Measurements from ENCODE around the gene NDOR1. TPM values are rescaled to one million over a fixed set of nuclear protein-coding genes. Genes with fewer than 3 reads are reported as not detected.

NDOR1 gene
- total RNA-seq, 1 experiment from 2014 or later = 22.7 TPM

DNA sequence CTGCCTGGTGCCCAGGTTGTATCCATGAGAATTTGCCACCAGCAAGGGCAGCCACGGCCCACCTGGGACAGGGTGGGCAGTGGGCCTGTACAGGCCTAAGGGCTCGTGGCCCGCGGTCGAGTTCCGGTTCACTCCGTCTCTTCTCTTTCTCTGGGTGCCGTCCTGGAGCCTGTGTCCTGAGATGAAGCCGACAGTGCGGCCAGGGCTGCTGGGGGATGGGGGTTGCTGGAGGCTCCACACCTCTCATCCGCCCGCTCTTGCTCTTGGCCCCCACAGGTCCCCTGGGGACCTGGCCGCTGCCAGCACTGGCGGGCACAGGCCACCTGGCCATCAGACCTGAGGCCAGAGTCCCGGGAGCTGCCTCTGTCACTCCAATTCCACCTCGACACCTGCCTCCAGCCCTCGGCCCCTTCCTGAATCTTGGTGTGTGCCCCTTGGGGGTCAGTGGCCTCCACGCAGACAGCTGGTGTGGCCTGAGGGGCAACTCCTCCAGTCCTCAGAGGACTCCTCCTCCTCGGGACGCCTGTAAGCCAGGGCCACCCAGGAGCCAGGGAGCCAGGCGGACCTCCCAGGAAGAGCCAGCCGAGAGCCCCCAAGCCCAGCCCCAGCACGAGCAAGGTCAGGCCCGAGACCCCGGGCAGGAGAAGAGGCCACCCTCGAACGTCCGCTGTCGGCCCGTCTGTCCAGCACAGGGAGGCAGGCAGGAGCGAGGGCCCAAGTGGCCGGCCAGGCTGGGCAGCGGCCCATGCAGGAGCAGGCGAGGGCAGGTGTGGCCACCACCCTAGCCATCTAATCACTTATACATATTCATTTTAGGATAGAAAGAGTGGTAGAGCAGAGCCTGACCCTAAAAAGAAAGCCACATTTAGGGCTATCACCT lies 40.9 kb upstream of the NDOR1 start:
- H3K36me3 ChIP-seq (replicated peaks; ENCODE audit: control insufficient read depth, insufficient read depth, low read length) = no peaks in the 10 kb centered on the region
- peak; percentile 66 for DNase-seq
- H3K27me3 ChIP-seq (ENCODE audit: control insufficient read depth, insufficient read depth, low read length) = peaks cover 83% of the 10 kb centered on the region
- H3K4me3 ChIP-seq (ENCODE audit: insufficient read depth, low read depth, low read length) = no peak overlapping the region

DNA sequence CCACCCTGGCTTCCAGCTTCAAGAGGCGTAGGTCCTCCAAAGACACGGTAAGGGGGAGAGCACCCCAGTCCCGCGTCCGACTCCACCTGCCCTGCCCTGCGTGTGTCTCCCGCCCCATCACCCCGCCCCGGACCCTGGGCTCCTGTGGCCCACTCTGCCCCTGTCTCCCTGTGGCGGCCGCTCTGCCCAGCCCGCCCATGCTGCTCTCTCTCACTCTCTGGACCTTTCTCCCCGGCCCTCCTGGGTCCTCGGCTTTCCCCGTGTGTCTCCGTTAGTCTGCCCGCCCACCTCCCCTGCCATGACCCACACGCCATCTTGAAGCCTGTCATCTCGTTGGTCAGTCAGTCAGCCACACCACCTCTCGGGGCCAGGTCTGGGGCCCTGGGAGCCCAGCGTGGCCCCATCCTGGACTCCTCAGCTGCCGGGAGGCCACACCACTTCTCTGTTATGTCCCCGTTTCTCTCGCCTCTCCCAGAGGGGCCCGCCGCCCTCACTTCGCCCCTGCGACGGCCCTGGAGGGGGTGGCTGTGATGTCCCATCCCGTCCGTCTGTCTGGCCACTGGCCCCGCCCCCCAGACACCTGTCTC lies 40.2 kb upstream of the NDOR1 start:
- Histone ChIP-seq H3K27me3 (ENCODE audit: control insufficient read depth, insufficient read depth, low read length) (peaks cover 84% of the 10 kb centered on the region), H3K4me3 (ENCODE audit: insufficient read depth, low read depth, low read length) (no peak overlapping the region), H3K36me3 (replicated peaks; ENCODE audit: control insufficient read depth, insufficient read depth, low read length) (no peaks in the 10 kb centered on the region)
- peak; percentile 65 for DNase-seq

DNA sequence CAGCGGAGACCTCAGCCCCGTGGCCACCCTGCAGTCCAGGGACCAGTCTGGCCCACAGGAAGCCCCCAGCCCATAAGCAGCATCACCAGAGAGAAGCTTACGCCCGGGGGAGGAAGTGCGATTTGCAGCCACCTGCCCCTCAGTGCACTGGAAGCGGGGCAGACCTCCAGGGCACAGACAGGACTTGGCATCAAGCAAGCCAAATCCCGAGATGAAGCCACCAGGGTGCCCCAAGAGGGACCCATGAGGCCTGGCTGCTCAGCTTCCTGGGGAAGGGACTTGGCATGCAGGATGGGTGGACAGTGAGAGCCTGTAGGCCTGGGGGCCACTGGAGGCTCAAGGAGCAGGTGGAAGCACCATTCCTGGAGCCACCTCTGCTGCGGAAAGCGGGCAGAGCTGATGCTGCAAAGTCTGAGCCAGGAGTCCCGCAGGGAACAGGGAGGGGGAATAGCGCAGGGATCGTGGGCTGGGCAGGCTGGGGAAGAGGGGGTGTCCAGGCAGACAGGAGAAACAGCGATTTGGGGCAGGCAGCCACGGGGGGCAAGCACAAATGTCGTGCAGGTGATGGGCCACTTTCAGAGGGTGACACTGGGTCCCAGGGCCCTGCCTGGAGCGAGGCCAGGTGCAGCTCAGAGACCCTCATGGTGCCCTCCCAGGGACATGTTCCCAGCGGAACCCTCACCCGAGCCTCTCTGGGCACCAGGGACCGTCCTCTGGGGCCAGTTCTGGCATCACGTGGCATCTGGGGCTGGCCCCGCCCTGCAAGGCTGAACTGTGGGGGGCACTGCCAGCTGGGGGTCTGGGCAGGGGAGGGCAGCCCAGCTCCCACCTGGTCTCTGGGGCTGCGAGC lies 38.9 kb upstream of the NDOR1 start:
- no peaks in the 10 kb centered on the region for H3K36me3 ChIP-seq (replicated peaks; ENCODE audit: control insufficient read depth, insufficient read depth, low read length)
- peaks cover 81% of the 10 kb centered on the region for H3K27me3 ChIP-seq (ENCODE audit: control insufficient read depth, insufficient read depth, low read length)
- peak; percentile 59 for DNase-seq
- no peak overlapping the region for H3K4me3 ChIP-seq (ENCODE audit: insufficient read depth, low read depth, low read length)

DNA sequence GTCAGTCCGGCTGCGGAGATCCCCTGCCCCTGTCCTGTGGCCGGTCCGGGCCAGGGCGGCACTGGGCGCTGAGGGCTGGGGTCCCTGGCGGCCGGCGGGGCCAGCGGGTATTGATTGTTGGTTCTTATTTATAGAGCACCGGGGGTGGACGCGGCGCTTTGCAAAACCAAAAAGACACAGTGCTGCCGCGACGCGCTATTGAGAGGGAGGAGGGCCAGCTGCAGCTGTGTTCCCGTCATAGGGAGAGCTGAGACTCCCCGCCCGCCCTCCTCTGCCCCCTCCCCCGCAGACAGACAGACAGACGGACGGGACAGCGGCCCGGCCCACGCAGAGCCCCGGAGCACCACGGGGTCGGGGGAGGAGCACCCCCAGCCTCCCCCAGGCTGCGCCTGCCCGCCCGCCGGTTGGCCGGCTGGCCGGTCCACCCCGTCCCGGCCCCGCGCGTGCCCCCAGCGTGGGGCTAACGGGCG lies 38.2 kb upstream of the NDOR1 start:
- DNase-seq = peak; percentile 80
- Histone ChIP-seq H3K4me3 (ENCODE audit: insufficient read depth, low read depth, low read length) (no peak overlapping the region), H3K27me3 (ENCODE audit: control insufficient read depth, insufficient read depth, low read length) (peaks cover 74% of the 10 kb centered on the region), H3K36me3 (replicated peaks; ENCODE audit: control insufficient read depth, insufficient read depth, low read length) (no peaks in the 10 kb centered on the region)

DNA sequence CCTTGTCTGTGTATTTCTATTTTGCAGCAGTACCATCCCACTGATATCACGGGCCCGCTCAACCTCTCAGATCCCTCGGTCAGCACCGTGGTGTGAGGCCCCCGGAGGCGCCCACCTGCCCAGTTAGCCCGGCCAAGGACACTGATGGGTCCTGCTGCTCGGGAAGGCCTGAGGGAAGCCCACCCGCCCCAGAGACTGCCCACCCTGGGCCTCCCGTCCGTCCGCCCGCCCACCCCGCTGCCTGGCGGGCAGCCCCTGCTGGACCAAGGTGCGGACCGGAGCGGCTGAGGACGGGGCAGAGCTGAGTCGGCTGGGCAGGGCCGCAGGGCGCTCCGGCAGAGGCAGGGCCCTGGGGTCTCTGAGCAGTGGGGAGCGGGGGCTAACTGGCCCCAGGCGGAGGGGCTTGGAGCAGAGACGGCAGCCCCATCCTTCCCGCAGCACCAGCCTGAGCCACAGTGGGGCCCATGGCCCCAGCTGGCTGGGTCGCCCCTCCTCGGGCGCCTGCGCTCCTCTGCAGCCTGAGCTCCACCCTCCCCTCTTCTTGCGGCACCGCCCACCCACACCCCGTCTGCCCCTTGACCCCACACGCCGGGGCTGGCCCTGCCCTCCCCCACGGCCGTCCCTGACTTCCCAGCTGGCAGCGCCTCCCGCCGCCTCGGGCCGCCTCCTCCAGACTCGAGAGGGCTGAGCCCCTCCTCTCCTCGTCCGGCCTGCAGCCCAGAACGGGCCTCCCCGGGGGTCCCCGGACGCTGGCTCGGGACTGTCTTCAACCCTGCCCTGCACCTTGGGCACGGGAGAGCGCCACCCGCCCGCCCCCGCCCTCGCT lies 37.5 kb upstream of the NDOR1 start:
- peak; percentile 90 for DNase-seq
- Histone ChIP-seq H3K4me3 (ENCODE audit: insufficient read depth, low read depth, low read length) (peak overlapping the region; percentile 22), H3K27me3 (ENCODE audit: control insufficient read depth, insufficient read depth, low read length) (peaks cover 68% of the 10 kb centered on the region), H3K36me3 (replicated peaks; ENCODE audit: control insufficient read depth, insufficient read depth, low read length) (no peaks in the 10 kb centered on the region)

DNA sequence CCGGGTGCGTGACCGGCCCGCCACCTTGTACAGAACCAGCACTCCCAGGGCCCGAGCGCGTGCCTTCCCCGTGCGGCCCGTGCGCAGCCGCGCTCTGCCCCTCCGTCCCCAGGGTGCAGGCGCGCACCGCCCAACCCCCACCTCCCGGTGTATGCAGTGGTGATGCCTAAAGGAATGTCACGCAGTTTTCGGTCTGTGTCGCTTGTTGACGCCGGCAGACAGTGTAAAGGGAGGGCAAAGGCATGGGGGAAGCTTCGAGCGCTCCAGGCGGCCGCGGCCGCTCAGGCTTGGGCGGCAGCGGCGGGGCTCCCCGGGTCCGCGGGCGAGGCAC lies 37.0 kb upstream of the NDOR1 start:
- Histone ChIP-seq H3K27me3 (ENCODE audit: control insufficient read depth, insufficient read depth, low read length) (peaks cover 63% of the 10 kb centered on the region), H3K36me3 (replicated peaks; ENCODE audit: control insufficient read depth, insufficient read depth, low read length) (no peaks in the 10 kb centered on the region), H3K4me3 (ENCODE audit: insufficient read depth, low read depth, low read length) (peak overlapping the region; percentile 50)
- no peak for DNase-seq

DNA sequence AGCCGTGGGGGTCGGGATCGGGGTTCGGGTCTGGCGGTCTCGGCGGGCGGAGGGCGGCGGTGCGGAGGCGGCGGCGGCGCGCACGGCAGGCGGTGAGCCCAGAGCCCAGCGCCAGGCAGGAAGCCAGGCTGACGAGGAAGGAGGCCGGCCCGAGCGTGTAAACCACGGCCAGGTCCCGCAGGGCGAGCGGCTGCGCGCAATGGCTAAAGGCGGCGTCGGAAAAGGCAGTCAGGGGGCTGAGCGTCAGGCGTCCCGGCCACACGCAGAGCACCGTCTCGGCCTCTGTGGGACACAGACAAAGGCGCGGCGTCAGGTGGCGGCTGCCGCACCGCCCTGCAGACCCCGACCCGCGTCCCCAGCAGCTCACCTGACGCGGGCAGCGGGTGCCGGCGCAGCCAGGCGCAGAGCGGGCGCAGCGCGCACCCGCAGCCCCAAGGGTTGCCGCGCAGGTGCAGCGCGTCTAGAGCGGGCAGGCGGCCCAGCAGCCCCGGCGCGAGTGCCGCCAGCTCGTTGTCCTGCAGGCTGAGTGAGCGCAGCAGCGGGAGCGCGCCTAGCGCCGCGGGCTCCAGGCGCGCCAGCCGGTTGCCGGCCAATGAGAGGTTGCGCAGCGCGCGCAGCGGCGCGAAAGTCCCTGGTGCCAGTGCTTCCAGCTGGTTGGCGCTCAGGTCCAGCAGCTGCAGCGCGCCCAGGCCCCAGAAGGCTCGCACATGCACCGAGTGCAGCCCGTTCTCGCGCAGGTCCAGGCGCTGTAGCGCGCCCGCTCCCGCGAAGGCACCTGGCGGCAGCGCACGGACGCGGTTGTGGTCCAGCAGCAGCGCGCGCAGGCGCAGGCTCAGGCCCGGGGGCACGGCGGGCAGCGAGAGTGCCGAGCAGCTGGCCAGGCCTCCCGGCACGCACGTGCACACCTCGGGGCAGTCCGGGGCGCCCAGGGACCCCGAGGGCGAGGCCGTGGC lies 36.3 kb upstream of the NDOR1 start:
- peaks cover 58% of the 10 kb centered on the region for H3K27me3 ChIP-seq (ENCODE audit: control insufficient read depth, insufficient read depth, low read length)
- peak; percentile 98 for DNase-seq
- H3K36me3 ChIP-seq (replicated peaks; ENCODE audit: control insufficient read depth, insufficient read depth, low read length) = no peaks in the 10 kb centered on the region
- H3K4me3 ChIP-seq (ENCODE audit: insufficient read depth, low read depth, low read length) = peak overlapping the region; percentile 50

DNA sequence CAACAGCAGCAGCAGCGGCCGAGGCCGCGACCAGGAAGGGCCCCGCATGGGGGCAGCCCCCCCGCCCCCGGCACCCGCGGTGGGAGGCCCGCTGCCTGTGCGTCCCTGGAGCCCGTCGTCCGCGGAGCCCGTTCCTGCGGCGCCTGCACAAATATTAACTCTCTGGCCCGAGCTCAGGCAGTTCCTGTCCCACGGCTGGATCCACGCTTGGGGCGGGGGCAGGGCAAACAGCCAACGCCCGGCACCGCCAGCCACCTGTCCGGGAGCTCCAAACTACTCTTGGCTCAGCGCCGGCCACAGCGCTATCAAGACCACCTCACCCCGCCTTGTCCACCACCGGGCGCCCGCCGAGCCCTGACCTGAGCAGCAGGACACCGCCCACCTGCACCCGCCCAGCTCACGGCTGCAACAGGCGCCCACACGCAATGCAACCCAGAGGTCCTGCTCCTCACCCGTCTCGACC lies 35.6 kb upstream of the NDOR1 start, which contains the start of gene LRRC26:
Gene LRRC26, minus strand, starts transcription at position 156 of the 463 bp plus-strand sequence. Its CDS starts 108 bp downstream, at position 48.
- no peak for DNase-seq
- Histone ChIP-seq H3K27me3 (ENCODE audit: control insufficient read depth, insufficient read depth, low read length) (peaks cover 53% of the 10 kb centered on the region), H3K4me3 (ENCODE audit: insufficient read depth, low read depth, low read length) (peak within 1 kb of the TSS; percentile 50), H3K36me3 (replicated peaks; ENCODE audit: control insufficient read depth, insufficient read depth, low read length) (no peaks in the 10 kb centered on the region)

DNA sequence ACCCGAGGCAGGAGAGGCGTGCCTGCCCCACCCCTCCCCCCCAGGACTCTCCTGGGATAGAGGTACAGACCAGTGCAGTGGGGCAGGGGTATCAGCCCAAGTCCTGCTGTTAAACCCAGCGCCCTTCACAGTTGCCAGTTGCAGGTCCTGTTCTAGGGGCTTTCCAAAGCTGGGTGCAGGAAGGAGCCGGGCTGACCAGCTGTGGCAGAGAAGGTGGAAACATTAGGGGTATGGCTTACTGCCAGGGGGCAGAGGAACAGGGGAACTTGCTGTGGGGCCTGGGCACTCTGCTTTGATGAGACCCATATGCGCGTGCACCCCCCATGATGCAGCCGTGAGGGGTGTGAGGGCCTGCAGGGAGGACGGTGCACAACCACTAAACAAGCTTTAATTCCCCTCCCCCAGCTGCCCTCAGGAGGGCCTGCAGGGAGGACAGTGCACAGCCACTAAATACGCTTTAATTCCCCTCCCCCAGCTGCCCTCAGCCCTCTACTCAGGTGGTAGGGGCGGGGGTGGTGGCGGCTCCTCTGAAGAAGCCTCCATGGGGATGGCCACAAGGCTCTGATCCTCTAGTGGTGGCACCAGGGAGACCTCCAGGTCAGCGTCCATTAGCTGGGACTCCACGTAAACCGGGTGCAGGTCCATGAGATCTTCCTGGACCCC lies 34.9 kb upstream of the NDOR1 start:
- Histone ChIP-seq H3K4me3 (ENCODE audit: insufficient read depth, low read depth, low read length) (no peak overlapping the region), H3K27me3 (ENCODE audit: control insufficient read depth, insufficient read depth, low read length) (peaks cover 51% of the 10 kb centered on the region), H3K36me3 (replicated peaks; ENCODE audit: control insufficient read depth, insufficient read depth, low read length) (no peaks in the 10 kb centered on the region)
- DNase-seq = peak; percentile 76

DNA sequence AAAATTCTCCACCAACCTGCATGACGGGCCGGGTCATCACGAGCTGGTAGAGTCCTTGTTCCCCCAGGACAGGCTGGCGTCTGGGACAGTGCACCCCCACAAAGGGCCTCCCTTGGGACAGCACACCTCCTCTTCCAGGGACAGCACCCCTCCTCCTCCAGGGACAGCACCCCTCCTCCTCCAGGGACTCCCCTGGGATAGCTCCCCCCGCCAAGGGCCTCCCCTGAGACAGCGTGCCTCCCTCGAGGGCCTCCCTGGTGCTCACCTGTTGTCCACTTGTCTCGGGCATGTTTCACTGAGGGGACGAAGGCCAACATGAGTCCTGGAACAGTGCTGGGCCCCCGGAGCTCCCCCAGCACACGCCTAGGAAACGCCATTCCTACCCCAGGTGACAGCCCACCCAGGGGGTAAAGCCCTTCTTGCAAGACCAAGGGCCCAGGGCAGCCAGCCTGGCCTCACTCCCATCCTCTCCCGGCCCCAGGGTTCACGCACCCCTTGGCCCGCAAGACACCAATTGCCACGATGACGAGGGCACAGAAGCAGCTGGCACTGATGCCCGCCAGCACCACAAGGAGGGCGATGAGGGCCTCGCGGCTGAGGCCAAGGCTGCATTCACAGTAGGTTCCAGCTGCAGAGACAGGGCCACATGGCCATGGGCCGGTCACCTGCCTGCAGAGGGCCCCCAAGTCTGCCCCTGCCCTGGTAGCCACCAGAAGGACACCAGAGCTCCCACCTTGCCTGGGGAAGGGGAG lies 34.2 kb upstream of the NDOR1 start:
- Histone ChIP-seq H3K36me3 (replicated peaks; ENCODE audit: control insufficient read depth, insufficient read depth, low read length) (no peaks in the 10 kb centered on the region), H3K27me3 (ENCODE audit: control insufficient read depth, insufficient read depth, low read length) (peaks cover 46% of the 10 kb centered on the region), H3K4me3 (ENCODE audit: insufficient read depth, low read depth, low read length) (no peak overlapping the region)
- peak; percentile 76 for DNase-seq

DNA sequence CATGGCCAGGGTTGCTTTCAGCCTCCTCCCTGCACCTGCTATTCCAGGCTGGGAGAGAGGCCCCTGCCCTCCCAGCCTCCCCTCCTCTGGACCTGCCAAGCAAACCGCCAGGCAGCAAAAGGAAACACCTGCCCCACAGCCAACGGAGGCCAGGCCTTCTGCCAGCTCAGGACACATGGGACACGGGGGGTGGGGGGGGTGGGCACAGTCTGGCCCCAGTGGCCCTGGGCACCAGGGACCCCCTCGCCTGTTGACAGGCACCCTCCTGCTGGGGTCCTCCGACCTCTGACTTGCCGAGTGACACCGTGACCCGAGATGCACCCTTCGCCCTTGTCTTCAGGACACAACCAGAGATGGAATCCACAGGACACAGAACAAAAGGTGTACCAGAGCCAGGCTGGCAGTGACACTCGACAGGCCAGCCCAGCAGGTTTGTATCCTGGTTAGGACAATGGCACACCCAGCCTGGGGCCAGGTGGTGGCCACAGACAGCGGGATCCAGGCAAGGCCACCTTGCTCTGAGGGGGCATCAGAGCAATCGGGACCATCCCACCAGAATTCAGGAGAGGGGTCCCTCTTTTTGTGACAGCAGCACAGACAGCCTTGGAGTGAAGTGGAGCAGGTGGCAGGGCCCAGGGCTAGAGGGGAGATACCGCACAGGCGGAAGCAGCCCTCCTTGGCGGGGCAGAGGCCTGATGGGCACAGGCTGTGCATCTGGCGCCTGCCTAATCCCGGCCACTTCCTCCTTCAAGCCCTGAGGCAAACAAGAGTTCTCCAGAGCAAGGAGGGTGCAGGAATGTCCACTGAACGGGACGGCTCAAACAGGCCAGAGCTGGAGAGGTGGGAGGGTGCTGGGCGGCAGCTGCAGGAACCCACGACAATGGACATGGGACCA lies 32.4 kb upstream of the NDOR1 start:
- peaks cover 29% of the 10 kb centered on the region for H3K27me3 ChIP-seq (ENCODE audit: control insufficient read depth, insufficient read depth, low read length)
- H3K4me3 ChIP-seq (ENCODE audit: insufficient read depth, low read depth, low read length) = no peak overlapping the region
- peak; percentile 72 for DNase-seq
- H3K36me3 ChIP-seq (replicated peaks; ENCODE audit: control insufficient read depth, insufficient read depth, low read length) = no peaks in the 10 kb centered on the region

Measured in H7 (cell line).